Hepatocyte (in vitro differentiated cells): Measurements from ENCODE around the gene NR5A1. TPM values are rescaled to one million over a fixed set of nuclear protein-coding genes. Genes with fewer than 3 reads are reported as not detected.

ENCODE experiments used
- DNase-seq: peaks from one replicate; pipeline ENCODE4 v3.0.0-alpha.2; 2016; ENCODE audit warnings: low spot score
- H2AFZ ChIP-seq: fragments of 200-600 bp; sonication (generic); 2 replicates; pipeline ENCODE4 v1.6.0; 2016; ENCODE audit warnings: antibody characterized with exemption, mild to moderate bottlenecking
- H3K27ac ChIP-seq: fragments of 200-600 bp; sonication (generic); 2 replicates; pipeline ENCODE4 v1.5.1; 2016; ENCODE audit warnings: mild to moderate bottlenecking
- H3K27me3 ChIP-seq: fragments of 200-600 bp; sonication (generic); 2 replicates; pipeline ENCODE4 v1.6.1; 2016
- H3K36me3 ChIP-seq: fragments of 200-600 bp; sonication (generic); replicated peaks from 2 replicates; pipeline ENCODE4 v1.5.1; 2016; ENCODE audit warnings: low read depth; ENCODE audit not compliant: insufficient read depth
- H3K4me1 ChIP-seq: fragments of 200-600 bp; sonication (generic); 2 replicates; pipeline ENCODE4 v1.5.1; 2016; ENCODE audit warnings: mild to moderate bottlenecking, moderate library complexity; ENCODE audit not compliant: insufficient read depth
- H3K4me2 ChIP-seq: fragments of 200-600 bp; sonication (generic); 2 replicates; pipeline ENCODE4 v1.6.0; 2016
- H3K4me3 ChIP-seq: fragments of 200-600 bp; sonication (generic); 2 replicates; pipeline ENCODE4 v1.5.1; 2016; ENCODE audit warnings: mild to moderate bottlenecking
- H3K79me2 ChIP-seq: fragments of 200-600 bp; sonication (generic); 2 replicates; pipeline ENCODE4 v1.6.0; 2017; ENCODE audit warnings: mild to moderate bottlenecking
- H3K9me2 ChIP-seq: fragments of 200-600 bp; sonication (generic); replicated peaks from 2 replicates; pipeline ENCODE4 v1.6.0; 2017; ENCODE audit warnings: mild to moderate bottlenecking; ENCODE audit not compliant: insufficient read depth
- H3K9me3 ChIP-seq: fragments of 200-600 bp; sonication (generic); 2 replicates; pipeline ENCODE4 v1.5.1; 2016; ENCODE audit warnings: low read depth, mild to moderate bottlenecking
- H4K20me1 ChIP-seq: fragments of 200-600 bp; sonication (generic); 2 replicates; pipeline ENCODE4 v1.6.0; 2016; ENCODE audit warnings: mild to moderate bottlenecking; ENCODE audit not compliant: insufficient read depth, poor library complexity, severe bottlenecking
- EZH2 ChIP-seq: fragments of 200-600 bp; sonication (generic); IDR thresholded peaks from 2 replicates; pipeline ENCODE4 v1.6.1; 2016; ENCODE audit warnings: antibody characterized with exemption, mild to moderate bottlenecking, borderline replicate concordance
- EZH2phosphoT487 ChIP-seq: fragments of 200-600 bp; sonication (generic); IDR thresholded peaks from one replicate; pipeline ENCODE4 v1.6.1; 2018; ENCODE audit warnings: antibody characterized with exemption, mild to moderate bottlenecking, low read depth, moderate library complexity; ENCODE audit not compliant: unreplicated experiment, severe bottlenecking
- WGBS: methylation state at CpG from one replicate; pipeline ENCODE4 v1.1.6; 2016; ENCODE audit warnings: low lambda C conversion rate; ENCODE audit errors: missing lambda C conversion rate; 5-methylcytosine and 5-hydroxymethylcytosine counted together
- polyA plus RNA-seq: library from polyadenylated mRNA; unstranded; fragments of >200 nt; fragmentation: Nextera tagmentation; extraction: Ambion mirVana; gene quantifications from 2 replicates; pipeline ENCODE4 v1.2.1, GENCODE V29; 2016
- total RNA-seq: library from RNA; depleted of rRNA; stranded (reverse); fragments of >200 nt; gene quantifications from 2 replicates; pipeline ENCODE4 v1.2.3, GENCODE V29; 2014
- TF ChIP-seq, protein P1 (sequence below): fragments of 200-600 bp; sonication (generic); IDR thresholded peaks from 2 replicates; pipeline ENCODE4 v1.5.1; 2016; ENCODE audit warnings: antibody characterized with exemption, mild to moderate bottlenecking; ENCODE audit not compliant: poor library complexity

Gene NR5A1
- total and polyA plus RNA-seq, 2 experiments from 2014 or later, result 0.07 to 0.36 TPM

DNA sequence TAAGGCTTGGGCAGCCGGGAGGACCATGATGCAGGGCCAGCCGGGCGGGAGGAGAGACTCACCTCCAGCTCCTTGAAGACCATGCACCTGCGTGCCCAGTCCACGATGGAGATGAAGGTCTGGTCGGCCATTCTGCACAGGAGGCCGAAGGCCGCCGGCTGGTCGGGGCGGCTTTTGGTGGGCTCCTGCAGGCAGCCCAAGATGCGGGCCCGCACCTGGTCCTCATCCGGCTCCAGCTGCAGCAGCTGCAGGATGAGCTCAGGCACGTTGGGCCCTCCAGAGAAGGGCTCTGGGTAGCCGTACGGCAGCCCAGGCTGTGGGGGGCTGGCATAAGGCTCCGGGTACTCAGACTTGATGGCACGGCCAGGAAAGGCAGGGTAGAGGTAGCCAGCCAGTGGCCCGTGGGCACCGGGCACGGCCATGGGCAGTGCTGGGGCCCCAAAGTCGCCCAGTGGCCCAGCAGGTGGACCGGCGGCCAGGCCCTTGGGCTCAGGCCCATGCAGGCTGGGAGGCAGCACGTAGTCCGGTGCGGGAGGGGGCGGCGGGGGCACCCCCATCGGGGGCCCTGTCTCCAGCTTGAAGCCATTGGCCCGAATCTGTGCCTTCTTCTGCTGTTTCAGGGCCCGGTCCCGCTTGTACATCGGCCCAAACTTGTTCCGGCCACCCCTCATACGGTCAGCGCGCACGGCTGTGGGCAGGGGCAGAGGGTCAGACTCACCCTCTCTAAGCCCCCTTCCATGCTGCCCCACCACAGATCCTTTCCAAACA, 7.0 kb downstream of the NR5A1 start:
- peaks cover 57% of the 10 kb centered on the region for H3K27me3 ChIP-seq
- 95% methylated on average over 31 of the region's 40 CpGs for WGBS

DNA sequence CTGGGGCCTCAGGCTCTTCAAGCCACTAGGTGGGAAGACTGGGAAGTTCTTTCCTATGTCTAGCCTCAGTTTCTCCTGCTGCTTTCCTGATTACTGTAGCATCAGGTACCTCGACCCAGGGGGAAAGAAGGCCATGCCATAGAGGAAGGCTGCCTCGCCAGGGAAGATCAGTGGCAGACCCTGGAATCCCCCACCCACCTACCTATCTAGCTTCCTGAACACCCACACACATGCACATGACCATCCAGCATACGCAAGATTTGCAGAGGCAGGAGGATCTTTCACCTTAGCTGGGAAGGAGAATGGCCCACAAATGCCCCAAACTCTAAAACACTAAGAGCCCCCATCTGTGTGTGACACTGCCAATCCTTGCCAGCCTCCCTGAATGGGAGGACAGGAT, 8.0 kb downstream of the NR5A1 start:
- peaks cover 7% of the 10 kb centered on the region for H3K4me1 ChIP-seq
- H3K36me3 ChIP-seq, result no peaks in the 10 kb centered on the region
- no peak overlapping the region for H3K4me2 ChIP-seq
- no peak overlapping the region for H3K4me3 ChIP-seq
- no peak overlapping the region for H2AFZ ChIP-seq
- no peaks in the 10 kb centered on the region for H3K79me2 ChIP-seq
- no peak overlapping the region for H3K27ac ChIP-seq
- TF ChIP-seq, protein P1, sequence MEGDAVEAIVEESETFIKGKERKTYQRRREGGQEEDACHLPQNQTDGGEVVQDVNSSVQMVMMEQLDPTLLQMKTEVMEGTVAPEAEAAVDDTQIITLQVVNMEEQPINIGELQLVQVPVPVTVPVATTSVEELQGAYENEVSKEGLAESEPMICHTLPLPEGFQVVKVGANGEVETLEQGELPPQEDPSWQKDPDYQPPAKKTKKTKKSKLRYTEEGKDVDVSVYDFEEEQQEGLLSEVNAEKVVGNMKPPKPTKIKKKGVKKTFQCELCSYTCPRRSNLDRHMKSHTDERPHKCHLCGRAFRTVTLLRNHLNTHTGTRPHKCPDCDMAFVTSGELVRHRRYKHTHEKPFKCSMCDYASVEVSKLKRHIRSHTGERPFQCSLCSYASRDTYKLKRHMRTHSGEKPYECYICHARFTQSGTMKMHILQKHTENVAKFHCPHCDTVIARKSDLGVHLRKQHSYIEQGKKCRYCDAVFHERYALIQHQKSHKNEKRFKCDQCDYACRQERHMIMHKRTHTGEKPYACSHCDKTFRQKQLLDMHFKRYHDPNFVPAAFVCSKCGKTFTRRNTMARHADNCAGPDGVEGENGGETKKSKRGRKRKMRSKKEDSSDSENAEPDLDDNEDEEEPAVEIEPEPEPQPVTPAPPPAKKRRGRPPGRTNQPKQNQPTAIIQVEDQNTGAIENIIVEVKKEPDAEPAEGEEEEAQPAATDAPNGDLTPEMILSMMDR, result no peak
- TF ChIP-seq EZH2, result no peak
- TF ChIP-seq EZH2phosphoT487, result no peak
- H3K9me3 ChIP-seq, result no peaks in the 10 kb centered on the region
- H3K27me3 ChIP-seq, result peaks cover 50% of the 10 kb centered on the region
- H4K20me1 ChIP-seq, result no peaks in the 10 kb centered on the region
- H3K9me2 ChIP-seq, result no peaks in the 10 kb centered on the region
- no peak for DNase-seq
- WGBS, result 79% methylated on average over 3 of the region's 3 CpGs

More for the DNA sequence above, 7.0 kb downstream of the NR5A1 start:
- Histone ChIP-seq H3K9me2 (no peaks in the 10 kb centered on the region), H3K4me1 (peaks cover 8% of the 10 kb centered on the region), H3K36me3 (no peaks in the 10 kb centered on the region), H3K4me3 (no peak overlapping the region), H2AFZ (no peak overlapping the region), H4K20me1 (no peaks in the 10 kb centered on the region), H3K79me2 (no peaks in the 10 kb centered on the region), H3K27ac (no peak overlapping the region), H3K9me3 (no peaks in the 10 kb centered on the region), H3K4me2 (no peak overlapping the region)
- no peak for DNase-seq
- TF ChIP-seq, protein P1, result no peak
- TF ChIP-seq EZH2 (no peak), EZH2phosphoT487 (no peak)

DNA sequence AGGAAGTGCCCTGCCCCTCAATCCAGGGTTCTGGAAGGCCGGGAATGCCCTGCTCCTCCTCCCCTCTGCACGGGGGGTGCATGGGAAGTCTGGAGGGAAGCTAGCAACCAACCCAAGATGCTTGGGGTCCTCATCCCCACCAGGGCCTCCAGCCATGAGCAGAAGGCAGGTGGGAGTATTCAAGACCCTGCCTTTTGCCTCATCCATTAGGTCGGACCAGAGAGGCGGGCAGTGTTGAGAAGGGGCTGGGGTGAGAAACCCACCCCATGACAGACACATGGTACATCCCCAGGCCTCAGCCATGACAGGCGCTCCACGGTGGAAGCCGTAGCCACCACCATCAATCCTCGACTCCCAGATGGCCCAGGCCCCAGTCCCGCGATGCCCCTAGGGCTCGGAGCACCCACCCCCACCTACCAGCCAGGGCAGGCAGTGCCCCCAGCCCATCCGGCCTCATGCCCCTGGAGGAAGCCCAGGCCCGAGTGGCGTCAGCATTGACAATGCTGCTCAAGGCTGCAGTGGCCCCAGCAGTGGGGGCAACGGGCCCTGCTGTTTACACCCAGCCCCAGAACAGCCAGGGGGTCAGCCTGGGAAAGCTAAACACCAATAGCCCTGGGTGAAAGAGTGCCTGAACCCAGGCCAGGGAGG, 8.6 kb downstream of the NR5A1 start:
- Histone ChIP-seq H2AFZ (no peak overlapping the region), H3K27ac (no peak overlapping the region), H3K4me3 (no peak overlapping the region), H3K36me3 (no peaks in the 10 kb centered on the region), H3K79me2 (no peaks in the 10 kb centered on the region), H3K9me2 (no peaks in the 10 kb centered on the region), H3K27me3 (peaks cover 44% of the 10 kb centered on the region), H4K20me1 (no peaks in the 10 kb centered on the region), H3K4me1 (peaks cover under 1% of the 10 kb centered on the region), H3K9me3 (no peaks in the 10 kb centered on the region), H3K4me2 (no peak overlapping the region)
- TF ChIP-seq EZH2phosphoT487 (no peak), EZH2 (no peak)
- TF ChIP-seq, protein P1, result no peak
- 79% methylated on average over 9 of the region's 15 CpGs for WGBS
- no peak for DNase-seq
